ENCODE data around the gene ROR1.

Gene ROR1

GRCh38 chr1:64167176-64167575 lies 393.4 kb downstream of the ROR1 start:
- POLR2A ChIA-PET: no interaction called here
- DNase-seq (ENCODE audit: extremely low spot score): no peak
- CTCF ChIA-PET: interaction anchor here (0.8 to 1.2 kb wide), 6 partner anchors 10 to 475 kb away, joined by 3 to 6 read pairs (median 3); no protein-coding TSS in a partner anchor
- TF ChIP-seq CTCF (IDR thresholded peaks at IDR 0.05; ENCODE audit: control extremely low read depth, extremely low read depth, low read depth, missing control alignments): no peak

GRCh38 chr1:64171246-64171645 lies 397.4 kb downstream of the ROR1 start:
- POLR2A ChIA-PET: no interaction called here

GRCh38 chr1:64171797-64172281 lies 398.0 kb downstream of the ROR1 start:
- DNase-seq (ENCODE audit: extremely low spot score): no peak
- POLR2A ChIA-PET: no interaction called here
- CTCF ChIA-PET: interaction anchor here (1.1 kb wide), 1 partner anchor 11 kb away, joined by 5 read pairs; no protein-coding TSS in a partner anchor
- no peak for TF ChIP-seq CTCF (IDR thresholded peaks at IDR 0.05; ENCODE audit: control extremely low read depth, extremely low read depth, low read depth, missing control alignments)

More at GRCh38 chr1:64171246-64171645, 397.4 kb downstream of the ROR1 start:
- DNase-seq (ENCODE audit: extremely low spot score): no peak
- no peak for TF ChIP-seq CTCF (IDR thresholded peaks at IDR 0.05; ENCODE audit: control extremely low read depth, extremely low read depth, low read depth, missing control alignments)
- CTCF ChIA-PET: interaction anchor here (1.1 kb wide), 1 partner anchor 11 kb away, joined by 5 read pairs; no protein-coding TSS in a partner anchor

- CTCF ChIA-PET: interaction anchor here (0.9 to 1.4 kb wide), 3 partner anchors 12 to 462 kb away, joined by 3 read pairs; no protein-coding TSS in a partner anchor
- DNase-seq (ENCODE audit: extremely low spot score): no peak
- TF ChIP-seq CTCF (IDR thresholded peaks at IDR 0.05; ENCODE audit: control extremely low read depth, extremely low read depth, low read depth, missing control alignments): no peak
- POLR2A ChIA-PET: no interaction called here
Observed at GRCh38 chr1:64172458-64172983, 398.7 kb downstream of the ROR1 start.

GRCh38 chr1:64173336-64173940 lies 399.6 kb downstream of the ROR1 start:
- TF ChIP-seq CTCF (IDR thresholded peaks at IDR 0.05; ENCODE audit: control extremely low read depth, extremely low read depth, low read depth, missing control alignments): no peak
- ChIA-PET POLR2A (no interaction called here), CTCF (interaction anchor here (0.8 to 1.4 kb wide), 4 partner anchors 11 to 462 kb away, joined by 3 read pairs; no protein-coding TSS in a partner anchor)
- no peak for DNase-seq (ENCODE audit: extremely low spot score)

- DNase-seq (ENCODE audit: extremely low spot score): no peak
- TF ChIP-seq CTCF (IDR thresholded peaks at IDR 0.05; ENCODE audit: control extremely low read depth, extremely low read depth, low read depth, missing control alignments): no peak
- POLR2A ChIA-PET: no interaction called here
- CTCF ChIA-PET: no interaction called here
Observed at GRCh38 chr1:64175639-64176038, 401.8 kb downstream of the ROR1 start.

Data from GM10248 (cell line).